SK-N-SH treated with all-trans-retinoic acid at 6 μM for 48 hours (cell line): Measurements from ENCODE around the gene CORT.

Experiments
- ATAC-seq: fragments of 200-7000 bp; cut with Tn5 transposase; 3 replicates; pipeline ENCODE4 v1.9.1; 2020; ENCODE audit warnings: mild to moderate bottlenecking, moderate library complexity
- BACH2 ChIP-seq: fragments of 250-450 bp; sonication (Bioruptor Pico); IDR thresholded peaks from 2 replicates; pipeline ENCODE4 v1.9.0; 2021; ENCODE audit warnings: mild to moderate bottlenecking, borderline replicate concordance
- CSDC2 ChIP-seq: fragments of 250-450 bp; sonication (Bioruptor Pico); IDR thresholded peaks from 2 replicates; pipeline ENCODE4 v1.5.0; 2020; ENCODE audit warnings: mild to moderate bottlenecking, moderate library complexity
- CSRNP3 ChIP-seq: fragments of 250-450 bp; sonication (Bioruptor Pico); IDR thresholded peaks from 2 replicates; pipeline ENCODE4 v1.5.1; 2021; ENCODE audit warnings: mild to moderate bottlenecking, moderate library complexity
- ESRRG ChIP-seq: fragments of 250-450 bp; sonication (Bioruptor Pico); IDR thresholded peaks from 2 replicates; pipeline ENCODE4 v1.6.1; 2021; ENCODE audit warnings: mild to moderate bottlenecking
- GLIS3 ChIP-seq: fragments of 250-450 bp; sonication (Bioruptor Pico); IDR thresholded peaks from 2 replicates; pipeline ENCODE4 v1.5.0; 2020; ENCODE audit warnings: mild to moderate bottlenecking, moderate library complexity
- ISL1 ChIP-seq: fragments of 250-450 bp; sonication (Bioruptor Pico); IDR thresholded peaks from 2 replicates; pipeline ENCODE4 v2.1.2; 2022; ENCODE audit warnings: mild to moderate bottlenecking, moderate library complexity
- OSR1 ChIP-seq: fragments of 250-450 bp; sonication (Bioruptor Pico); IDR thresholded peaks from 2 replicates; pipeline ENCODE4 v1.8.0; 2022; ENCODE audit warnings: moderate library complexity, mild to moderate bottlenecking, inconsistent platforms
- PPARA ChIP-seq: fragments of 250-450 bp; sonication (Bioruptor Pico); IDR thresholded peaks from 2 replicates; pipeline ENCODE4 v1.5.0; 2020; ENCODE audit warnings: mild to moderate bottlenecking, borderline replicate concordance
- RARB ChIP-seq: fragments of 250-450 bp; sonication (Bioruptor Pico); IDR thresholded peaks from 2 replicates; pipeline ENCODE4 v1.8.0; 2021; ENCODE audit warnings: mild to moderate bottlenecking, moderate library complexity
- SNAI2 ChIP-seq: fragments of 250-450 bp; sonication (Bioruptor Pico); IDR thresholded peaks from 2 replicates; pipeline ENCODE4 v1.5.0; 2020; ENCODE audit warnings: mild to moderate bottlenecking, moderate library complexity
- TCF4 ChIP-seq: fragments of 250-450 bp; sonication (Bioruptor Pico); IDR thresholded peaks from 2 replicates; pipeline ENCODE4 v1.8.0; 2021; ENCODE audit warnings: mild to moderate bottlenecking, moderate library complexity, borderline replicate concordance
- ZFP3 ChIP-seq: fragments of 250-450 bp; sonication (Bioruptor Pico); IDR thresholded peaks from 2 replicates; pipeline ENCODE4 v1.5.0; 2020; ENCODE audit warnings: mild to moderate bottlenecking, moderate library complexity
- ZFP30 ChIP-seq: fragments of 450-650 bp; formaldehyde crosslinking; IDR thresholded peaks from 2 replicates; pipeline ENCODE4 v1.5.0; 2022; ENCODE audit warnings: mild to moderate bottlenecking, moderate library complexity
- ZNF565 ChIP-seq: fragments of 450-650 bp; formaldehyde crosslinking; conservative IDR thresholded peaks from 2 replicates; pipeline ENCODE4 v1.5.0; 2020; ENCODE audit warnings: low read depth, mild to moderate bottlenecking, moderate library complexity
- ZNF70 ChIP-seq: fragments of 450-650 bp; formaldehyde crosslinking; IDR thresholded peaks from 2 replicates; pipeline ENCODE4 v1.5.0; 2020; ENCODE audit warnings: mild to moderate bottlenecking, moderate library complexity
- ZNF8 ChIP-seq: fragments of 450-650 bp; formaldehyde crosslinking; IDR thresholded peaks from 2 replicates; pipeline ENCODE4 v1.5.0; 2020; ENCODE audit warnings: mild to moderate bottlenecking, moderate library complexity
- TF ChIP-seq, protein P1 (sequence below): fragments of 250-450 bp; sonication (Bioruptor Pico); IDR thresholded peaks from 2 replicates; pipeline ENCODE4 v1.5.0; 2020; ENCODE audit warnings: mild to moderate bottlenecking, moderate library complexity
- TF ChIP-seq, protein P2 (sequence below): fragments of 250-450 bp; sonication (Bioruptor Pico); IDR thresholded peaks from 2 replicates; pipeline ENCODE4 v1.8.0; 2021; ENCODE audit warnings: low read depth, mild to moderate bottlenecking, moderate library complexity, borderline replicate concordance

The CORT gene

DNA sequence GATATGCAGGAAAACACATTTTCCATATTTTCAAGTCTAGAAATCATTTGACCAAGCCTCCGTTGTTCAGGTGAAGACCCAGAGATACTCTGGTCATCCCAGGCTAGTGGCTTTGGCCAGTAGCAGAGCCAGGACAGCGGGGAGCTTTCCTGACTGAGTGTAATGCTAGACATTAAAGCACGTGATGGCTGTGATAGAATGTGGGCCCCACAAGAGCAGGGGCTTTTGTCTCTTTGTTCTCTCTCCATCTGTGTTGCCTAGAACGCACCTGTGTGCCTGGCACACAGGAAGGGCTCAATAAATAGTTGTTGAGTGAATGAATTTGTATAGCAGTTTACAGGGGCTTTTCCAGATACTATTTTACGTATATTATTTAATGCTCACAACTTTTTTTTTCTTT, 9.0 kb upstream of the CORT start:
- TF ChIP-seq, protein P1, sequence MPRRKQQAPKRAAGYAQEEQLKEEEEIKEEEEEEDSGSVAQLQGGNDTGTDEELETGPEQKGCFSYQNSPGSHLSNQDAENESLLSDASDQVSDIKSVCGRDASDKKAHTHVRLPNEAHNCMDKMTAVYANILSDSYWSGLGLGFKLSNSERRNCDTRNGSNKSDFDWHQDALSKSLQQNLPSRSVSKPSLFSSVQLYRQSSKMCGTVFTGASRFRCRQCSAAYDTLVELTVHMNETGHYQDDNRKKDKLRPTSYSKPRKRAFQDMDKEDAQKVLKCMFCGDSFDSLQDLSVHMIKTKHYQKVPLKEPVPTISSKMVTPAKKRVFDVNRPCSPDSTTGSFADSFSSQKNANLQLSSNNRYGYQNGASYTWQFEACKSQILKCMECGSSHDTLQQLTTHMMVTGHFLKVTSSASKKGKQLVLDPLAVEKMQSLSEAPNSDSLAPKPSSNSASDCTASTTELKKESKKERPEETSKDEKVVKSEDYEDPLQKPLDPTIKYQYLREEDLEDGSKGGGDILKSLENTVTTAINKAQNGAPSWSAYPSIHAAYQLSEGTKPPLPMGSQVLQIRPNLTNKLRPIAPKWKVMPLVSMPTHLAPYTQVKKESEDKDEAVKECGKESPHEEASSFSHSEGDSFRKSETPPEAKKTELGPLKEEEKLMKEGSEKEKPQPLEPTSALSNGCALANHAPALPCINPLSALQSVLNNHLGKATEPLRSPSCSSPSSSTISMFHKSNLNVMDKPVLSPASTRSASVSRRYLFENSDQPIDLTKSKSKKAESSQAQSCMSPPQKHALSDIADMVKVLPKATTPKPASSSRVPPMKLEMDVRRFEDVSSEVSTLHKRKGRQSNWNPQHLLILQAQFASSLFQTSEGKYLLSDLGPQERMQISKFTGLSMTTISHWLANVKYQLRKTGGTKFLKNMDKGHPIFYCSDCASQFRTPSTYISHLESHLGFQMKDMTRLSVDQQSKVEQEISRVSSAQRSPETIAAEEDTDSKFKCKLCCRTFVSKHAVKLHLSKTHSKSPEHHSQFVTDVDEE (CRISPR knock-in tag), result no peak
- TF ChIP-seq ISL1 (CRISPR knock-in tag), result no peak
- TF ChIP-seq ZNF70 (CRISPR knock-in tag), result no peak
- no peak for TF ChIP-seq ZFP3
- no peak for TF ChIP-seq CSDC2
- TF ChIP-seq BACH2 (CRISPR knock-in tag), result no peak
- no peak for TF ChIP-seq ZNF8 (CRISPR knock-in tag)
- no peak for TF ChIP-seq CSRNP3
- no peak for TF ChIP-seq PPARA (CRISPR knock-in tag)
- TF ChIP-seq SNAI2 (CRISPR knock-in tag), result no peak
- TF ChIP-seq, protein P2, sequence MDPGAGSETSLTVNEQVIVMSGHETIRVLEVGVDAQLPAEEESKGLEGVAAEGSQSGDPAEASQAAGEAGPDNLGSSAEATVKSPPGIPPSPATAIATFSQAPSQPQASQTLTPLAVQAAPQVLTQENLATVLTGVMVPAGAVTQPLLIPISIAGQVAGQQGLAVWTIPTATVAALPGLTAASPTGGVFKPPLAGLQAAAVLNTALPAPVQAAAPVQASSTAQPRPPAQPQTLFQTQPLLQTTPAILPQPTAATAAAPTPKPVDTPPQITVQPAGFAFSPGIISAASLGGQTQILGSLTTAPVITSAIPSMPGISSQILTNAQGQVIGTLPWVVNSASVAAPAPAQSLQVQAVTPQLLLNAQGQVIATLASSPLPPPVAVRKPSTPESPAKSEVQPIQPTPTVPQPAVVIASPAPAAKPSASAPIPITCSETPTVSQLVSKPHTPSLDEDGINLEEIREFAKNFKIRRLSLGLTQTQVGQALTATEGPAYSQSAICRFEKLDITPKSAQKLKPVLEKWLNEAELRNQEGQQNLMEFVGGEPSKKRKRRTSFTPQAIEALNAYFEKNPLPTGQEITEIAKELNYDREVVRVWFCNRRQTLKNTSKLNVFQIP (CRISPR knock-in tag), result no peak
- TF ChIP-seq GLIS3, result no peak
- no peak for TF ChIP-seq TCF4 (CRISPR knock-in tag)
- no peak for ATAC-seq

DNA sequence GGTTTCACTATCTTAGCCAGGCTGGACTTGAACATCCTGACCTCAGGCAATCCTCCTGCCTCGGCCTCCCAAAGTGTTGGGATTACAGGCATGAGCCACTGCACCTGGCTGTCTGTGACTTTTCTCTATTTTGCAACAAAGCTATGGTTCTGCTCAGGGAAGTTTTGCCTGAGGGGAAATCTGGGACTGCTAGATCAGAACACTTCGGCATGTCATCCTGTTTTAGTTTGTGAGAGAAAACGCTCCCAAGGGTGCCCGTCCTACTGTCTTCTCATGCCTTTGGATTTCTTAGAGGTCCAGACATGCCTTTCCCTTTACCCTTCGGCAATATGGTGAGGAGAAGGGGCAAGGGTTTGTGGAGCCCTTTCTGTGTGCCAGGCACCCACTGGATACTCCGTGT, 5.6 kb upstream of the CORT start:
- no peak for ATAC-seq
- TF ChIP-seq RARB (CRISPR knock-in tag), result no peak

DNA sequence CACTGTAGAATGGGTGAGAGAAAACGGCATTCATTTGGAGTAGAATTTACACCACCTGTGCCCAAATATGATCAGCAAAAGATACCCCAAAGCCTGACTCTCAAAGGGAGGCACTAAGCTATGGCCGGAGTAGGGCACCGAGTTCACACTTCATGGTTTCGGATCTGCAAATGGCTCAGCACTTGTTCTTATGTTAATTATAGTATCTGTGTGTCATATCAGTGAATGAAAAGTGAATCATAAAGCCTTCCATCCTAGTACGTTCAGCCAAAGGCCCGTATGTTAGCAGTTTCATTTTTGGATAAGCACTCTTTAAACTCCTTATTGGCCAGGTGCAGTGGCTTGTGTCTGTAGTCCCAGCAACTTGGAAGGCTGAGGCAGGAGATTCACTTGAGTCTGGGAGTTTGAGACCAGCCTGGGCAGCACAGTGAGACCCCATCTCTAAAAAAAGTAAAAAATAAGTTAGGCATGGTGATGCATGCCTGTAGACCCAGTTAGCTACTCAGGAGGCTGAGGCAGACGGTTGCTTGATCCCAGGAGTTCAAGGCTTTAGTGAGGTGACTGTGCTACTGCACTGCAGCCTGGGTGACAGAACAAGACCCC, 4.9 kb upstream of the CORT start:
- no peak for TF ChIP-seq TCF4 (CRISPR knock-in tag)
- no peak for TF ChIP-seq ZNF8 (CRISPR knock-in tag)
- ATAC-seq, result no peak

DNA sequence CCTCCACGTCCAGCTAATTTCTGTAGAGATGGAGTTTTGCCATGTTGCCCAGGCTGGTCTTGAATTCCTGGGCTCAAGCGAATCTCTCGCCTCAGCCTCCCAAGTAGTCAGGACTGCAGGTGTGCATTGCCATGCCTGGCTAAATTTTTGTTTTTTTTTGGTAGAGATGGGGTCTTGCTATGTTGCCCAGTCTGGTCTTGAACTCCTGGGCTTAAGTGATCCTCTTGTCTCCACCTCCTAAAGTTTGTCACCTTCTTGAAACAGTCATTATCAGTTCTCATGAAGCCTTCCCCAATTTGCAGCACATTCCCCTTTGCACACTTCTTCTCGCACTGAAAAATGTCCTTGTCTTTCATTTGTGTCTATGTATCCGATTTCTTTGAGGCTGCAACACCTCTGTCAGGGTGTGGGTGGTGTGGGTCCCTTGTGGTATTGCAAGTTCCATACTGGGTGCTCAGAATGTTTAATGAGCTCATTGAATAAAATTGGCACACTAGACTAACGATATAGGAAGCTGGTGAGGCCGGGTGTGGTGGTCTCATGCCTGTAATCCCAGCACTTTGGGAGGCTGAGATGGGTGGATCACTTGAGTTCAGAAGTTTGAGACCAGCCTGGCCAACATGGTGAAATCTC, 2.9 kb upstream of the CORT start:
- TF ChIP-seq RARB (CRISPR knock-in tag), result no peak
- TF ChIP-seq, protein P2 (CRISPR knock-in tag), result no peak
- TF ChIP-seq GLIS3, result no peak
- no peak for ATAC-seq

DNA sequence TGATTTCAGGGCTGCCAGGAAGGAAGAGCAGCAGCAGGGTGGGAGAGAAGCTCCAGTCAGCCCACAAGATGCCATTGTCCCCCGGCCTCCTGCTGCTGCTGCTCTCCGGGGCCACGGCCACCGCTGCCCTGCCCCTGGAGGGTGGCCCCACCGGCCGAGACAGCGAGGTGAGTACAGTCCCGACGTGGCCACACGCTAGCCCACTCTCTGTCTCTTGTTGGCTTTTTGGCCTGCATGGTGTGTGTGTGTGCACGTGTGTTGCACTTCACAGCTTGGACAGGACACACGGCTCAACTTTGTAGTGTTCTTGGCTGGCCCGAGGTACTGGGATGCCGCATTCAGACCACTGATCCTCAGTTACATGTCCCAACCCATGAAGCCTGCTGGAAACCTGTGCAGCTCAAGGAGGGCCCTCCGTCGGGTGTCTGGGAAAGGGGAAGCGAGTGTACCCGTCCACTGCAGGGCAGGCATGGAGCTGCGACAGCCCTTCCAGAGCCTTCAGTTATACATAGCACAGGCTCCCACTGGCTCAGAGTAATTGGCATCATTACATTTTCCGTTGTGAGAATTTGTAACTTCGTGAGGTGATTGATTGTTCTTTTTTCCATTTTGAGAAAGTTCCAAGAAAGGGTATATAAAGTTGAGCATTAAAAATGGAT, 454 bp downstream of the CORT start:
- ATAC-seq, result peak; percentile 41
- TF ChIP-seq OSR1 (CRISPR knock-in tag) (no peak), BACH2 (CRISPR knock-in tag) (no peak), ZNF8 (CRISPR knock-in tag) (no peak), ZFP30 (CRISPR knock-in tag) (no peak), ZNF70 (CRISPR knock-in tag) (no peak), ZNF565 (CRISPR knock-in tag) (no peak), ESRRG (CRISPR knock-in tag) (no peak), ISL1 (CRISPR knock-in tag) (no peak), SNAI2 (CRISPR knock-in tag) (no peak), GLIS3 (no peak)
